CD14-positive monocyte (primary cell): ENCODE results near the gene RPS27L. TPM values are rescaled to one million over a fixed set of nuclear protein-coding genes. Genes with fewer than 3 reads are reported as not detected.

ENCODE experiments used
- DNase-seq, 3 donors: peaks; one replicate each; pipeline ENCODE4 v3.0.0-alpha.2; 2011 to 2022
- H2AFZ ChIP-seq: 2 replicates; pipeline ENCODE4 v1.6.0; 2012; ENCODE audit warnings: mild to moderate bottlenecking, low read depth, low read length, inconsistent platforms; ENCODE audit not compliant: insufficient read depth, poor library complexity, severe bottlenecking
- H3K27ac ChIP-seq, 2 donors: 1 replicate in 1 of 2; 2 replicates in 1 of 2; pipeline ENCODE4 v1.5.1; 2012 to 2013; ENCODE audit warnings: low read length in 2 of 2, control low read depth in 1 of 2, inconsistent platforms in 1 of 2, low read depth in 1 of 2, mild to moderate bottlenecking in 1 of 2
- H3K27me3 ChIP-seq, 2 donors: one replicate each; pipeline versions ENCODE4 v1.6.0 to v1.6.1; 2011 to 2013; ENCODE audit warnings: low read length in 2 of 2; ENCODE audit not compliant: control insufficient read depth in 2 of 2, insufficient read depth in 2 of 2
- H3K36me3 ChIP-seq, 2 donors: replicated peaks in 1 of 2; 1 replicate in 1 of 2; 2 replicates in 1 of 2; pipeline versions ENCODE4 v1.5.1 to v1.6.1; 2012 to 2013; ENCODE audit warnings: low read length in 2 of 2, control low read depth in 1 of 2, inconsistent platforms in 1 of 2, mild to moderate bottlenecking in 1 of 2; ENCODE audit not compliant: insufficient read depth in 2 of 2, control insufficient read depth in 1 of 2
- H3K4me1 ChIP-seq, 2 donors: 1 replicate in 1 of 2; 2 replicates in 1 of 2; pipeline versions ENCODE4 v1.5.1 to v1.6.1; 2012 to 2013; ENCODE audit warnings: low read length in 2 of 2, control low read depth in 1 of 2, inconsistent platforms in 1 of 2, mild to moderate bottlenecking in 1 of 2, moderate library complexity in 1 of 2; ENCODE audit not compliant: insufficient read depth in 2 of 2, control insufficient read depth in 1 of 2
- H3K4me2 ChIP-seq: replicated peaks from 2 replicates; pipeline ENCODE3; 2012; ENCODE audit warnings: low read length, moderate library complexity, mild to moderate bottlenecking; ENCODE audit not compliant: poor library complexity, severe bottlenecking; ENCODE audit errors: extremely low read depth
- H3K4me3 ChIP-seq, 3 experiments: fragments of 200-600 bp in 1 of 3; sonication (generic) in 1 of 3; replicated peaks in 1 of 3; 1 replicate in 2 of 3; 2 replicates in 1 of 3; pipeline ENCODE4 v1.5.1; 2011 to 2013; ENCODE audit warnings: low read length in 3 of 3, mild to moderate bottlenecking in 3 of 3, control low read depth in 2 of 3, low read depth in 2 of 3, inconsistent platforms in 1 of 3, moderate library complexity in 1 of 3
- H3K79me2 ChIP-seq: 2 replicates; pipeline ENCODE4 v1.6.0; 2012; ENCODE audit warnings: mild to moderate bottlenecking, control low read depth, inconsistent platforms, low read length, moderate library complexity; ENCODE audit not compliant: insufficient read depth
- H3K9ac ChIP-seq: 2 replicates; pipeline ENCODE4 v1.6.0; 2017; ENCODE audit warnings: low read length, mild to moderate bottlenecking; ENCODE audit not compliant: insufficient read depth, poor library complexity, severe bottlenecking
- H3K9me3 ChIP-seq, 2 donors: replicated peaks in 1 of 2; 1 replicate in 1 of 2; 2 replicates in 1 of 2; pipeline versions ENCODE4 v1.5.1 to v1.6.1; 2012 to 2013; ENCODE audit warnings: low read length in 2 of 2, control low read depth in 1 of 2; ENCODE audit not compliant: control insufficient read depth in 1 of 2, insufficient read depth in 1 of 2
- H4K20me1 ChIP-seq: 2 replicates; pipeline ENCODE4 v1.6.0; 2012; ENCODE audit warnings: mild to moderate bottlenecking, low read length, control low read depth, moderate library complexity; ENCODE audit not compliant: insufficient read depth
- H3K27ac Mint-ChIP-seq, 7 donors: one replicate each; pipeline ENCODE4 v1.8.0; 2020; ENCODE audit warnings: mild to moderate bottlenecking in 7 of 7, mixed read lengths in 7 of 7, moderate library complexity in 6 of 7, inconsistent platforms in 2 of 7
- H3K27me3 Mint-ChIP-seq, 3 donors: one replicate each; pipeline ENCODE4 v1.8.0; 2021 to 2022; ENCODE audit warnings: low read depth in 3 of 3, mild to moderate bottlenecking in 3 of 3, mixed read lengths in 3 of 3, moderate library complexity in 3 of 3, inconsistent platforms in 1 of 3
- H3K36me3 Mint-ChIP-seq, 2 donors: one replicate each; pipeline ENCODE4 v1.8.0; 2020; ENCODE audit warnings: mixed read lengths in 2 of 2, inconsistent platforms in 1 of 2, mild to moderate bottlenecking in 1 of 2
- H3K4me1 Mint-ChIP-seq: one replicate; pipeline ENCODE4 v1.8.0; 2020; ENCODE audit warnings: mild to moderate bottlenecking, mixed read lengths
- H3K4me3 Mint-ChIP-seq, 2 donors: one replicate each; pipeline ENCODE4 v1.8.0; 2020; ENCODE audit warnings: mild to moderate bottlenecking in 2 of 2, mixed read lengths in 2 of 2, moderate library complexity in 1 of 2
- H3K9me3 Mint-ChIP-seq, 7 donors: one replicate each; pipeline ENCODE4 v1.8.0; 2020 to 2022; ENCODE audit warnings: mixed read lengths in 7 of 7, mild to moderate bottlenecking in 6 of 7, moderate library complexity in 6 of 7, inconsistent platforms in 2 of 7
- WGBS: methylation state at CpG from one replicate; pipeline ENCODE4 v1.1.5; 2013; ENCODE audit warnings: missing lambda C conversion rate; ENCODE audit not compliant: insufficient coverage; 5-methylcytosine and 5-hydroxymethylcytosine counted together
- intact Hi-C, 2 donors: fragments of 100-400 bp; cut with micrococcal nuclease; formaldehyde crosslinking; loops; one replicate each; pipeline versions ENCODE4 v1.15.0 to v1.15.1; 2023
- polyA plus RNA-seq, 3 donors: library from polyadenylated mRNA; depleted of rRNA in 1 of 3; unstranded in 2 of 3; stranded (reverse) in 1 of 3; fragments of 300-500 nt in 2 of 3; fragments of >200 nt in 1 of 3; fragmentation: Illumina TruSeq in 2 of 3; gene quantifications; 1 replicate in 2 of 3; 2 replicates in 1 of 3; pipeline ENCODE4 v1.2.3, GENCODE V29; 2012 to 2021
- TF ChIP-seq, protein P1 (sequence below): fragments of 200-600 bp; IDR thresholded peaks from one replicate; pipeline ENCODE4 v1.8.0; 2022; ENCODE audit warnings: antibody characterized with exemption, mild to moderate bottlenecking

The RPS27L gene
- polyA plus RNA-seq, 3 donors = 16.1 to 196 (median 178) TPM

DNA sequence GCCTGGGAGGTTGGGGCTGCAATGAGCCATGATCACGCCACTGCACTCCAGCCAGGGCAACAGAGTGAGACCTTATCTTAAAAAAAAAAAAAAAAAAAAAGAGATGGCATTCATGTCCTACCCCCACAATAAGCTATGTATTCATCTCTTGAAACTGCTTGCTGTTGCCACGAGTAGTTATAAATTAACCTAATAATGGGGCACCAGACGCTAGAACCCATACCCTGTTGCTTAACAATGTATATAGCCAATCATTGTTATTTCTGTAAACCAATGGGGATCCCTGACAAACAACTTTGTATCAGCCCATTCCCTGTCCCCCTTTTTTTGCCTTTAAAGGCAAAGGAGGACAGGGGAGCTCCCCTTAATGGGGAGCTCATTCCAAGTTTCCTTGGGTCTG lies 38.4 kb downstream of the RPS27L start:
- TF ChIP-seq, protein P1, sequence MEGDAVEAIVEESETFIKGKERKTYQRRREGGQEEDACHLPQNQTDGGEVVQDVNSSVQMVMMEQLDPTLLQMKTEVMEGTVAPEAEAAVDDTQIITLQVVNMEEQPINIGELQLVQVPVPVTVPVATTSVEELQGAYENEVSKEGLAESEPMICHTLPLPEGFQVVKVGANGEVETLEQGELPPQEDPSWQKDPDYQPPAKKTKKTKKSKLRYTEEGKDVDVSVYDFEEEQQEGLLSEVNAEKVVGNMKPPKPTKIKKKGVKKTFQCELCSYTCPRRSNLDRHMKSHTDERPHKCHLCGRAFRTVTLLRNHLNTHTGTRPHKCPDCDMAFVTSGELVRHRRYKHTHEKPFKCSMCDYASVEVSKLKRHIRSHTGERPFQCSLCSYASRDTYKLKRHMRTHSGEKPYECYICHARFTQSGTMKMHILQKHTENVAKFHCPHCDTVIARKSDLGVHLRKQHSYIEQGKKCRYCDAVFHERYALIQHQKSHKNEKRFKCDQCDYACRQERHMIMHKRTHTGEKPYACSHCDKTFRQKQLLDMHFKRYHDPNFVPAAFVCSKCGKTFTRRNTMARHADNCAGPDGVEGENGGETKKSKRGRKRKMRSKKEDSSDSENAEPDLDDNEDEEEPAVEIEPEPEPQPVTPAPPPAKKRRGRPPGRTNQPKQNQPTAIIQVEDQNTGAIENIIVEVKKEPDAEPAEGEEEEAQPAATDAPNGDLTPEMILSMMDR = no peak
- Mint-ChIP-seq H3K4me3 (no peak overlapping the region), H3K27ac (no peak overlapping the region)

DNA sequence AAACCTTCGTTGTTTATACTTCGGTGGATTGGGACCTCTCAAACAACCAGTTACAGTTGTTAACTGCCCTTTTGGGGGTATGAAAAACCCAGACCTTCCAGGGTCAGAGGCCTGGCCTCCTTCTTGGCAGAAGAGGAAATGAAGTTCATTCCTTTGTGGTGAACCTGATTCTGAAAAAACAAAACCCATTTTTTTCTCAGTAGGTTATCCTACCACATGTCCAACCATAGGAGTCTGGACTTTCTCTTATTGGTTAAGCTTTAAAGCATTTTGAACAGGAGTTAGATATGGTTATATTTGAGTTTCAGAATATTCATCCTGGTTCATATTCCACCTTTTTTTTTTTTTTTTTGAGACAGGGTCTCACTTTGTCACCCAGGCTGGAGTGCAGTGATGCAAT lies 42.8 kb downstream of the RPS27L start:
- WGBS = no CpG with 5 or more reads among the region's 2 CpGs
- no peak overlapping the region for H3K9ac ChIP-seq
- H2AFZ ChIP-seq = no peak overlapping the region
- H3K4me2 ChIP-seq = no peak overlapping the region
- no peaks in the 10 kb centered on the region for H3K27me3 ChIP-seq
- no peaks in the 10 kb centered on the region for H3K36me3 ChIP-seq
- Mint-ChIP-seq H3K36me3 (peaks cover under 1 to 2% of the 10 kb centered on the region in 2 donors), H3K9me3 (peaks cover 3 to 12% (median 9%) of the 10 kb centered on the region in 7 donors), H3K4me3 (no peak overlapping the region), H3K27ac (no peak overlapping the region), H3K4me1 (peaks cover 20% of the 10 kb centered on the region), H3K27me3 (peaks cover 0 to 1% (median 0%) of the 10 kb centered on the region in 3 donors)
- no peaks in the 10 kb centered on the region for H4K20me1 ChIP-seq
- DNase-seq = no peak
- no peak overlapping the region for H3K27ac ChIP-seq
- H3K4me1 ChIP-seq = peaks cover 0 to 4% of the 10 kb centered on the region in 2 donors
- H3K79me2 ChIP-seq = no peaks in the 10 kb centered on the region
- intact Hi-C loops = no loop called here
- TF ChIP-seq, protein P1 = no peak
- no peak overlapping the region for H3K4me3 ChIP-seq
- H3K9me3 ChIP-seq = peaks cover 6 to 10% of the 10 kb centered on the region in 2 donors

More for the DNA sequence above, 38.4 kb downstream of the RPS27L start:
- Histone ChIP-seq H3K9ac (no peak overlapping the region), H3K9me3 (peaks cover 18 to 19% of the 10 kb centered on the region in 2 donors), H3K4me1 (peaks cover 12 to 14% of the 10 kb centered on the region in 2 donors), H3K27ac (no peak overlapping the region), H2AFZ (no peak overlapping the region), H3K79me2 (peaks cover 15% of the 10 kb centered on the region), H3K4me2 (no peak overlapping the region), H3K36me3 (no peaks in the 10 kb centered on the region), H3K27me3 (no peaks in the 10 kb centered on the region), H3K4me3 (no peak overlapping the region), H4K20me1 (peaks cover 14% of the 10 kb centered on the region)
- peaks cover 10 to 17% of the 10 kb centered on the region in 2 donors for H3K36me3 Mint-ChIP-seq
- WGBS = no CpG with 5 or more reads among the region's 3 CpGs
- peaks cover 14 to 28% (median 21%) of the 10 kb centered on the region in 7 donors for H3K9me3 Mint-ChIP-seq
- DNase-seq = no peak
- intact Hi-C loops = no loop called here
- peaks cover 16% of the 10 kb centered on the region for H3K4me1 Mint-ChIP-seq
- H3K27me3 Mint-ChIP-seq = peaks cover 0 to 2% (median 0%) of the 10 kb centered on the region in 3 donors
